DMS153 (cell line): ENCODE results near the gene MGME1.

Experiments used
- DNase-seq: peaks from one replicate; lab custom pipeline; 2025; lab: John Stamatoyannopoulos, UW

MGME1 gene

DNA sequence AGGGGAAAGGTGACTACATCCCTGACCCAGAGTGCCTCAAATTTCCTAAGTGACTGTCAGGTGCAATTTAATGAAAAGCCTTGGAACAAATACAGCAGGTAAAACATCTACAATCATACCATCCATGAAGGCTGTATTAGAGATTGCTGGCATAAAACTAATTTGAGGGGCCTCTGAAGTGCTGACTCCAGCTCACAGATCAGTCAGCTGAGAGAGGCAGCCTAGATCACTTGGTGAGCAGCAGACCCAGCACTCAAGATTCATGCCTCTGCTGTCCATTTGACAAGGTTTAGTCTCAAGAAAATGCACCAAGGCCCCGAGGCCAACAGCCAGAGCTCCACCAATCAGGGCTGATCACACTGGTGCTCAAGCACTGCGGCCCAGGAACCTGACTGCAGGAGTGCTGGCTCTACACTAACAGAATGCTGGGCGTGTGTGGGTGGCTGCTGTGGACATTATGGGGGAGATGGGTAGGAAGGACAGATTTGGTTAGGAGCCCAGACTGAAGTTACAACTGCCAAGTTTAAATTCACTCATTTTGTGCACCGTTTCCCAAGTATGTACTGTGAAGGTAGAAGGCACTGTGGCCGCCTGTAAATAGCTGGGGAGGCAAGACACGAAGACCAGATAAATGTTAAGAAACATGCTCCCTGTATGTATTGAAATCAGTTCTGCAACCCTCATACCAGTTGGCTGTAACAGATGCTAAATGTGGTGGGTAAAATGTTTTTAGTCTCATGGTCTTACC, 28.4 kb upstream of the MGME1 start:
- DNase-seq: no peak

DNA sequence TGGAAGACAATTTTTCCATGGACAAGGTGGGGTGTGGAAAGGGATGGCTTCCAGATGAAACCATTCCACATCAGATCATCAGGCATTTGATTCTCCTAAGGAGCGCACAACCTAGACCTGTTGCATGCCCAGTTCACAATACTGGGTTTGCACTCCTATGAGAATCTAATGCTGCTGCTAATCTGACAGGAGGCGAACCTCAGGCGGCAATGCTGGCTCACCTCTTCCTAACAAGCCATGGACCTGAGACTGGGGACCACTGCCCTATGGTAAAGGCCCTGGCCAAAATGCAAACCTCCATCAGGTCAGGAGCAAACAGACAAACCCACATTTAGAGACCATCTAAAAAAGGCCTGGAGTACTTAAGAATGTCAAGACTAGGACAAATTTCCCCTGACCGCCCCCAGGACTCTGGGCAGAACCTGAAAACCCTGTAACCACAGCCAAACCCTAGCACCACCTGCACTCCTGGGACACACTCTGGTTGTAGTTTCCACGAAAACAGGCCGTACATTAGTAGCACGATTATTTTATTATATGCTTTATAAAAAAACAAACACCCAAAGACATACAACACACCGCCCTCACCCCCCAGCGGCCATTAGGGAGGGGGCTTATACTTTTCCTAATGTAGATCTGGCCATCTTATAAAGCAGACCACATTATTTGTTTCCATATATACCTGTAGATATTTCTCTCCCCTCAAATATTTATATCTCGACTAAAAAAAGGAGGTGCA, 27.6 kb upstream of the MGME1 start:
- no peak for DNase-seq

DNA sequence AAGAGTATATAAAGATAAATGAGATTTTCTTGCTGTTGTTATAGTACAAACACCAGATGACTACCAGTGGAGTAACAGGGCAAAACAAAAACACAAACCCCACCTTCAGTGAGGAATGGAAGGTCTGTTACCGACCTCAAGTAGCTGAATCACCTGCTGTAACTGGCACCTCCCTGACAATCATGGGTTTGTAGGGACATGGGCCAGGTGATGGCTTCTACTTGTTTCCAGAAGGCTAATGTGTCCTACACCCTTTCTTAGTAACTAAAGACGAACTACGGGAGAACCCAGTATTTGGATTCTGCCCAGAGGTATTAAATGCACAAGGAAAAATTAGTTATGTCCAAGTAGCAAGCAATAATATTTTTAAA, 27.0 kb upstream of the MGME1 start:
- no peak for DNase-seq

DNA sequence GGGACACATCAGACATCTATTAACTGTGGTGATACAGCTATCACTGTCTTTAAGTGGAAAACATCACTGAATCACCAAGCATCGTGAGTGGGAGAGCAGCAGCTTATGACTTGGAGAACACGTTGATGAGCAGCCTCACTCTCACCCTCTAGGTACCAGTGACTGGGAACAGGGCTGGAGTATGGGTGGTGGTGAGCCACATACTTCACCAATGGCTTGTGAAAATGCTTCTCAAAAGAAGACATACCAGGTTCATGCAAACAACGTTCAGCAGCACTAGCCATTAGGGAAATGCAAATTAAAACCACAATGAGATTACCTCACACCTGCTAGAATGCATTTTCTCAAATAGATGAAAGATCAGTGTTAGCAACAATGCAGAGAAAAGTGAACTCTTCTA, 25.5 kb upstream of the MGME1 start:
- no peak for DNase-seq

DNA sequence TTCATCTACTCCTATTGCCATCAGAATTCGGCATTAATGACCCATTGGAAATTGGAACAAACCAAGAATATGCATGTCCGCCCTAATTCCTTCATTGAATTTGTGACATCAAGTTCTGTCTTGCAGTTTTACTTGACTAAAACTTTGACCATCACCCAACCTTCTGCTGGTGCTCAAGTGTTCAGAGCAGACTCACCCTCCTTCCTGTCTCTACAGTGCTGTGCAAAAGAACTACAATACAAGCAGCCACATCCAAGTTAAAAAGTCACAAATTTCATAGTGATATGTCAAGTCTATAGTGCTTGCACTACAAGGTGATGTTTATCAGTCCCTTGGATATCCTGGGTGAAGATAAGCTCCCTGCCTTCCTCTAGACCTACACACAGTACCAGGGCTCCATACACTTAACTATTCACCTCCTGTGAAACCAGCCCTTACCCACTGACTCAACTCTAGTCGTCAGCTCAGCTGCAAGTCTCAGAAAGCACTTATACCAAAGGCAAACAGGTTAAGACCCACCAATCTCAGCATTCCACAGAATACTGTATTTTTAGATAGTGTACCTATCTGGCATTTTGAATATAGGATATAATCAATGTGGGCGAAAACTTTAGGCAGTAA, 23.9 kb upstream of the MGME1 start:
- no peak for DNase-seq

GRCh38 chr20:17946040-17946439, 22.8 kb upstream of the MGME1 start:
- no peak for DNase-seq

DNA sequence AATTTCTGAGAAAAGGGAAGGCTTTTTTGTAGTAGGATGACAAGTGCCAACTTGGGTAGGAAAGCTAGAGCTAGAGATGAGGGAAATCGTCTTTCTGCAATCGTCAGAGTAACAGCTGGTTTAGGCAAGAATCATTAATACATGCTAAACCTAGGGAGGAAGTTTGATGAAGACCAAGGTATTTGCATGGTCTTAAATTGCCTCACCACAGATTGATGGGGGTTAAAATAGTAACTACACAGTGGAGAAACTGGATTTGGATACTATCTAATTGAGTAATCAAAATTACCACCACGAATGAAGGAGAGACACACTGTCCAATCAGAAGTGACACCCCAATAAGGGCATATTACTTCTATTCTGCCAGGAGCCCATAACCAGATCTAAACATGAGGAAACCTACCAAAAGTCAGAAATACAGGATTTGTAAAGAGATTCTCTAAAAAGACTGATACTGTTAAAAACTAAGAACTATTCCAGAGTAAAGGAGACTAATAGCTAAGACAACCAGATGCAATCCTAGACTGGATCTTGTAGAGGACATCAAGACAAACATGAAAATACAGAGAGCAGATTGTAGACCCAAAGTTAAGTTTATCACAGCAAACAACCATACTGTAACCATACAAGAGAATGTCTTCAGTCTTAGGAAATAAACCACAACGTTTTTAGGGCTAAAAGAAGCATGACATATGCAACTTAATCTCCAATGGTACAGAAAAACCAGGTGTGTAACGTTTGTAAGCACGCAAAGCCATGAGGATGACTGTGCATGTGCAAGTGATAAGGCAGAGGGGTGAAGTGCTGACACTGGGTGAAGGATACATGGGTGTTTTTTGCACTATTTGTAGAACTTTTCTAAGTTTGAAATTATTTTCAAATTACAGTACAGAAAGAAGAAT, 22.0 kb upstream of the MGME1 start:
- no peak for DNase-seq

- no peak for DNase-seq
Observed at GRCh38 chr20:17947474-17947815, 21.4 kb upstream of the MGME1 start.

GRCh38 chr20:17948442-17948841, 20.4 kb upstream of the MGME1 start:
- DNase-seq: no peak

GRCh38 chr20:17949899-17950298, 18.9 kb upstream of the MGME1 start:
- no peak for DNase-seq

DNA sequence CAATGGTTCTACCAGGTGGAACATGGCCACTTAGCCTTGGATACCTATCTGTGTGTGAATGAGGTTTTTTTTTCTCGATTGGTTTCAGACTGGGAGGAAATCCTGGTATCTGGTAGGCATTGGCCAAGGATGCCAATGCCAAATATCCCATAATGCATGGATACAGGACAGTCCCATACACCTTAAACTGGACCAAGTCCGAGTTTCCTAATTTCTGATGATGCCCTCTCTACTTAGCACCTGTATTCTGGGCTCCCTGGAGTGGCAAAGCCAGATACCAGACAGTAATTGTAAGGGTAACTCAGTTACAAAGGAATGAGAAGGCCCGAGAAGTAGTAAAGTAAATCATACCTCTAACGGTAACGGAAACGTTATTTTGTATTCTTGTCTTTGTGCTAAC, 18.1 kb upstream of the MGME1 start:
- no peak for DNase-seq

- DNase-seq: no peak
Observed at GRCh38 chr20:17951323-17951722, 17.5 kb upstream of the MGME1 start.

DNA sequence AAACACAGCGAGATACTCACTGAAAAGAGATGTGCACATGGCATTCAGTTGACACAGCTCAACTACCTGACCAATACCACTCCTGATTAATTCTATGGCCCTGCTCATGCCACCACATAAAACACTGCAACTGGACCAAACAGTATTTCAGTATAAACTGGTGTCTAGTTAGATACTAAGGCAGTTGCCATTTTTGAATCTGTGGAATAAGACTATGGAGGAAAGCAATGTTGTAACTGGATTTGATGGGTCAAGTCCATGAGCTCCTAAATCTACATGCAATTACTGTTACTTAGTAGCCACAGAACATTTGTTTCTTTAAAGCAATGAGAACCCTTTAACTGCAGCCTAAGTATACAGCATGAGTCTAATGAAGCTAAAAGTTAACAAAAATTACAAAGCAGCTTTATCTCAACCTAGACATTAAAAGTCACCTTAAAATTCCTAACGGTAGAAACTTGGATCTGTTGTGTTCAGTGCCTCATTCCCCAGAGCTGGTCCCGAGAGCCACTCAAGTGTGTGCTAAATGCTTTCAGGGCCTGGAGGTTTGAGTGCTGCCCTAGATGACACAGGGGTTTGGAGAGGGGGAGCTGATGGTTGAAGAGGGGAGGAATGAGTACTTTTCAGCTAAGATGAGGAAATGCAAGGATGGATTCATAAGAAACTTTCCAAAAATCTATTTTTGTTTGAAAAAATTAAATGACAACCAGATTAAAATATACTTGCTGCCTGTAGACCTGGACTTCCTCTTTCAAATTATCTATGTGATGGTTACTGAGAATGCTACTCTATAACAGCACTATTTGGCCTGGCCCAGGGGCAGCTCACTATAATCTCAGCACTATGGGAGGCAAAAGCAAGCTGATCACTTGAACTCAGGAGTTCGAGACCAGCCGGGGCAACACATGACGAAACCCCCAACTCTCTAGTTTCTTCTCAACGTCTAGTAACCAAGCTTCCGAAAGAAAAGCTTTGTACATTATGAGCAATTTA, 15.8 kb upstream of the MGME1 start:
- no peak for DNase-seq

DNA sequence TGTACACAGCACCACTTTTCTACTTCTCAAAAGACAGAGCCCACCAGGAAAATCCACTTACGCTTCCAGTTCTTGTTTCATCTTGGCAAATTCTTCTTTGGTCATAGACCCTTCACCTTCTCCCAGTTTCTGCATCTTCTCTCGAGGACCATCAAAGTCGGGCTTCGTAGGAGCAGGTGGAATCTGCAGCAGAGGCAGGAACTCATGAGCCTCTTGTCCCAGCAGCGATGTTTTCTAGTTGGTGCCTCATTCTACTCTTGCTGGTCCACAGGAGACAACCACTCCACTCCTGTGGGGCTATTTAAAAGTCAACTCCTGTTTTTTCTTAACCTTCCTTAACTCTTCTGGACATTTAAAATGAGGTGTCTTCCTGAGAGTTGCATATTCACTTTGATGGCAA, 14.9 kb upstream of the MGME1 start:
- no peak for DNase-seq

DNA sequence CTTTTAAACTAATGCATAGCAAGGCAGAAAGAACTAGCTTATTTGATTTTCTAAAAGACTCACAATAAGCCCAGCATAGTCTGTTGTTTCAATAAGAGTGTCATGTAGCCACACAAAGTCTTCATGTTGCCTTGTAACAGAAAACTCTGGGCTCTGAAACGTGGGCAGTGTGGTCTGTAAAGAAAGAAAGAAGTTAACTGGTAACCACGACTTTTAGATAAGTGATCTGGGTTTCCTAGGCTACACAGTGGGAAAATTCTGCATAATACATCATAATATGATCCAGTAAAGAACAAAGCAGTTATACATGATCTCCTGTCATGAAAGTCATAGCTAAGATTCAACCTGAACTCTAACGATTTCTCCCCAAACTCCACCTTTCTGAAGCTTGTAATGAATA, 13.5 kb upstream of the MGME1 start:
- no peak for DNase-seq

DNA sequence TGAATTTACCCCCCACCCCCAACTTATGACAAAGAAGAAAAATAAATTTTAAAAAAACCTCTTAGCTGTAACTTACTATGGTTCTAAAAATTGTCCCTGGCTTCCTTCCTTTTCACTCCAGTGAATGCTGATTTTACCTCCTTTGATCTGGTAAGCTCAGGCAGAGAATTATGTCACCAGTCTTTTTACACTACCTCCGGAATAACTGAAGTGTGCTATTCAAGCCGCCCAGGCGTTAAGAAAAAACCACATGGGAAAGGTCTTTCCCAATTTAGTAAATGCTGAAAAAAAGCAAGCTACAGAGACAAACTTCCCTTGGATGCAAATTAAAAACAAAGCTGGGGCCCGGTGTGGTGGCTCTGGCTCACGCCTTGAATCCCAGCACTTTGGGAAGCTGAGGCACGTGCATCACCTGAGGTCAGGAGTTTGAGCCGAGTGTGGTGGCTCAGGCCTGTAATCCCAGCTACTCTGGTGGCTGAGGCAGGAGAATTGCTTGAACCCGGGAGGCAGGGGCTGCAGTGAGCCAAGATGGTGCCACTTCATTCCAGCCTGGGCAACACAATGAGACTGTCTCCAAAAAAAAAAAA, 12.6 kb upstream of the MGME1 start:
- DNase-seq: no peak

GRCh38 chr20:17957505-17958363, 11.1 kb upstream of the MGME1 start:
- DNase-seq: no peak

DNA sequence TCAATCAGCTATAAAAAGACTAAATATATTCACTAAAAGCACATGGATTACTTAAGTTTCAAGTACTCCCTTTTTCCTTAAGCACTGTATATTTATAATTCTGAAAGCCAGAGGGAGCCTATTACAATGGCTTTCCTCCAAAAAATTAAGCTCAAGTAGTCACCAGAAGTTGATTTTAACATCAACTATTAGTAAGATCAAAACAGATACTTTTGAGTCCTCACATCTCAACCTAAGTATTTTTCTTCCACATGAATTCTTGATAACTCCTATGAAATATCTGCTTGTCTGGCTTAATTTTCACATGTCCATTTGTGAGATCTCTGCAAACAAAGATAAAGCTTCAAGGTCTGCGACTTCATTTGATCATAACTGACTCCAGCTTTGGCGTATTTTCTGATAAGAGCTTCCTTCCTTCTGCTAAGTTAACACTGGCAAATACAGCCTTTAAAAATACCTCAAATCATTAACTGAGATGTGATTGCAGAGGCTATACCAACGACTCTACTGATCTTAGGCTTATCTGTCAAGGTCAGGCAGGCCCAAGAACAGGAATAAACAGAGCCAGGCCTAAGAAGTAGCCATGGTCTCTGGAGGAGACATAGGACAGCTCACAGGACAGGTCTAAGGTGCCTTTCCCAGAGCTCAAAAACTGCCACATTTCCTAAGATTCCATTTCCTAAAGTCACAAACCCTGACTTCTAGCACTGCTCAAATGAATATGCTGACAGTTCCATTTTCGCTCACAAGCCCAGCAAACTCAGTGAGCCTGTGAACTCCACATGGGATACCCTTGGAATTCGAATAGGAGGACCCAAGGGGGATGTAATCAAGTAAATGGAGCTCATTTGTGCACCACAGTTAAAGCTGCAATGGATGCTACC, 10.2 kb upstream of the MGME1 start:
- DNase-seq: no peak

- no peak for DNase-seq
Observed at GRCh38 chr20:17959257-17959627, 9.6 kb upstream of the MGME1 start.
